ENCODE results near the gene TUG1. TPM values are rescaled to one million over a fixed set of nuclear protein-coding genes. Genes with fewer than 3 reads are reported as not detected.

TUG1 gene
- total and polyA plus RNA-seq, 9 of the 15 experiments (the other 6 are each of a cell fraction or from before 2014, with no cell fraction given) = 24.7 to 132 (median 58.9) TPM

DNA sequence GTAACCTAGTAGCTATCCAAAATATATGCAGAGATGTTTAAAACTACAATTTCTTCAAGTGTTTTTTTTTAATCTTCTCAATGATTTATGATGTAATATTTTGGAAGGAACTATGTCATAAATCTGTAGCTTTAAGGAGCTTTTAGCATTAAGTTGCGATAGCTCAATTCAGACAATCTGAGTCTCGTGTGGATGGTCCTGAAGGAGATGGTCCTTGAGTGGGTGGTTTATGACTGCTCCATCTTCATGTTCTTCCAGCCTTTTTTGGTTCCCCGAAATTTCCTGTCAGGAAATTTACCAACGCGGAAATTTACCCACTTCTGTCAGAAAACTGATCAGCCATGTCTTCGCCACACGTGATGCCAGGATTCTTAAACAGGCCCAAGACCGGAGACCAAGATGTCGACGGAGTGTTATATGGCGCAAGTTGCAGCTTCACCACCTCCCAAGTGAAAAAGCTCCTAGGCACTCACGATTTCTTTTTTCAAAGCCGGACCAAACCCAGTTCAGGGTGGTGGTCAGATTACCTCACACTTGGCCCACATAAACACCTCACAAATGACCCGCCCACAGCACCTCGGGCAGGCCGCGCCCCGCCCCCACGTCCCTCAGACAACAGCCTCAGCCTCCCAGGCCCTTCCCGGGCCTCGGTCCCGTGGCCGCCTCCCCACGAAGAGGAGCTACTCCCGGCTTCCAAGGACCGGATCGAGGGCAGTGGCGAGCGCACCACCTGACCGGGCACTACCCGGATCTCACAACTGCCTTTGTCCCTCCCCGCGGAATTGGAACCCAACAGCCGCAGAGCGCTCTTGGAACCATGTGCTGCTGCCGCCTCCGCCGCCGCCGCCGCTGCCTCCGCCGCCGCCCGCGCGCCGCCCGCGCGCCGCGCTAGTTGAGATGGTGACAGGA lies 796 bp upstream of the TUG1 start, which contains the start of gene MORC2 (continued):
- peak; percentile 39; the same call in 1 of the 2 replicates for TF ChIP-seq CEBPB (tag; IDR thresholded peaks at IDR 0.05)
- TF ChIP-seq MTA1 (IDR thresholded peaks at IDR 0.05; ENCODE audit: borderline replicate concordance) = no peak
- TF ChIP-seq TRIM24 (IDR thresholded peaks at IDR 0.05) = no peak
- no peak for TF ChIP-seq KDM4B (IDR thresholded peaks at IDR 0.05; ENCODE audit: borderline replicate concordance in 2 of 2, low read depth in 1 of 2)
- no peak for TF ChIP-seq ZNF695 (CRISPR knock-in tag; IDR thresholded peaks at IDR 0.05)
- TF ChIP-seq, protein P1, sequence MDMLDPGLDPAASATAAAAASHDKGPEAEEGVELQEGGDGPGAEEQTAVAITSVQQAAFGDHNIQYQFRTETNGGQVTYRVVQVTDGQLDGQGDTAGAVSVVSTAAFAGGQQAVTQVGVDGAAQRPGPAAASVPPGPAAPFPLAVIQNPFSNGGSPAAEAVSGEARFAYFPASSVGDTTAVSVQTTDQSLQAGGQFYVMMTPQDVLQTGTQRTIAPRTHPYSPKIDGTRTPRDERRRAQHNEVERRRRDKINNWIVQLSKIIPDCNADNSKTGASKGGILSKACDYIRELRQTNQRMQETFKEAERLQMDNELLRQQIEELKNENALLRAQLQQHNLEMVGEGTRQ (CRISPR knock-in tag; IDR thresholded peaks at IDR 0.05) = peak; percentile 48
- TF ChIP-seq CEBPG (CRISPR knock-in tag; IDR thresholded peaks at IDR 0.05) = no peak; the same call in 1 of the 2 replicates
- 0 out of 4 replicates have a peak, but pooled peaks have one; percentile 5 to 24 for TF ChIP-seq CEBPG (tag; conservative IDR thresholded peaks at IDR 0.05 in 1 of 2, IDR thresholded peaks at IDR 0.05 in 1 of 2)
- TF ChIP-seq ZFP30 (CRISPR knock-in tag; IDR thresholded peaks at IDR 0.05; ENCODE audit: borderline replicate concordance) = no peak
- TF ChIP-seq, protein P2, sequence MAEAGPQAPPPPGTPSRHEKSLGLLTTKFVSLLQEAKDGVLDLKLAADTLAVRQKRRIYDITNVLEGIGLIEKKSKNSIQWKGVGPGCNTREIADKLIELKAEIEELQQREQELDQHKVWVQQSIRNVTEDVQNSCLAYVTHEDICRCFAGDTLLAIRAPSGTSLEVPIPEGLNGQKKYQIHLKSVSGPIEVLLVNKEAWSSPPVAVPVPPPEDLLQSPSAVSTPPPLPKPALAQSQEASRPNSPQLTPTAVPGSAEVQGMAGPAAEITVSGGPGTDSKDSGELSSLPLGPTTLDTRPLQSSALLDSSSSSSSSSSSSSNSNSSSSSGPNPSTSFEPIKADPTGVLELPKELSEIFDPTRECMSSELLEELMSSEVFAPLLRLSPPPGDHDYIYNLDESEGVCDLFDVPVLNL (CRISPR knock-in tag; IDR thresholded peaks at IDR 0.05; ENCODE audit: low read depth) = 0 out of 2 replicates have a peak, but pooled peaks have one; percentile 38
- TF ChIP-seq, protein P3, sequence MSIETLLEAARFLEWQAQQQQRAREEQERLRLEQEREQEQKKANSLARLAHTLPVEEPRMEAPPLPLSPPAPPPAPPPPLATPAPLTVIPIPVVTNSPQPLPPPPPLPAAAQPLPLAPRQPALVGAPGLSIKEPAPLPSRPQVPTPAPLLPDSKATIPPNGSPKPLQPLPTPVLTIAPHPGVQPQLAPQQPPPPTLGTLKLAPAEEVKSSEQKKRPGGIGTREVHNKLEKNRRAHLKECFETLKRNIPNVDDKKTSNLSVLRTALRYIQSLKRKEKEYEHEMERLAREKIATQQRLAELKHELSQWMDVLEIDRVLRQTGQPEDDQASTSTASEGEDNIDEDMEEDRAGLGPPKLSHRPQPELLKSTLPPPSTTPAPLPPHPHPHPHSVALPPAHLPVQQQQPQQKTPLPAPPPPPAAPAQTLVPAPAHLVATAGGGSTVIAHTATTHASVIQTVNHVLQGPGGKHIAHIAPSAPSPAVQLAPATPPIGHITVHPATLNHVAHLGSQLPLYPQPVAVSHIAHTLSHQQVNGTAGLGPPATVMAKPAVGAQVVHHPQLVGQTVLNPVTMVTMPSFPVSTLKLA (conservative IDR thresholded peaks at IDR 0.05) = peak; percentile 10 to 63; a peak in 3 of 4 replicates
- no peak for TF ChIP-seq DDX20 (tag; IDR thresholded peaks at IDR 0.05; ENCODE audit: low read depth)
- TF ChIP-seq CXXC5 (CRISPR knock-in tag; IDR thresholded peaks at IDR 0.05) = peak; percentile 54; the same call in 1 of the 2 replicates
